HCT116 (cell line): ENCODE measurements around the gene GPR34. TPM values are rescaled to one million over a fixed set of nuclear protein-coding genes. Genes with fewer than 3 reads are reported as not detected.
"Not testable (repeated sequence)": the region's sequence is repeated elsewhere in the genome, so short reads cannot be mapped to it uniquely, and the experiment has no call there.

Source experiments
- ATAC-seq: fragments of 200-7000 bp; cut with Tn5 transposase; 2 replicates; pipeline ENCODE4 v1.9.1; 2020; ENCODE audit warnings: mild to moderate bottlenecking, moderate library complexity
- BruUV-seq: library from RNA; stranded (reverse); fragments of 400-500 nt; replicated peaks from 2 replicates; lab custom pipeline; 2021; lab: Mats Ljungman, UMichigan
- CTCF ChIA-PET: fragments of 300-600 bp; sonication (Branson Sonifier 250); formaldehyde crosslinking; loops from one replicate; lab custom pipeline; 2021; ENCODE audit warnings: antibody characterized with exemption; lab: Charles Lee
- POLR2A ChIA-PET: fragments of 300-600, 350-600 bp; sonication (Branson Sonifier 250); formaldehyde crosslinking; loops from one replicate; lab custom pipeline; 2021; ENCODE audit warnings: antibody characterized with exemption; lab: Charles Lee
- RAD21 ChIA-PET, 2 experiments: fragments of 300-600 bp; sonication (Branson Sonifier 250); formaldehyde crosslinking; loops; one replicate each; lab custom pipeline; 2023; ENCODE audit warnings: low total read pairs in 2 of 2; ENCODE audit not compliant: uncharacterized antibody in 2 of 2, unreplicated experiment in 2 of 2, low non-redundant PET in 1 of 2; lab: Charles Lee
- DNase-seq: peaks from one replicate; pipeline ENCODE4 v3.0.0-alpha.2; 2010; ENCODE audit warnings: low read depth, low spot score
- H2AFZ ChIP-seq: fragments of 200-600 bp; shearing (Covaris generic), sonication (generic); 2 replicates; pipeline ENCODE4 v1.6.1; 2017; ENCODE audit warnings: low read depth, mixed run types, mixed read lengths, antibody characterized with exemption, low read length; ENCODE audit not compliant: poor library complexity, severe bottlenecking
- H3K27ac ChIP-seq: 2 replicates; pipeline ENCODE4 v1.5.1; 2012; ENCODE audit warnings: low read depth, low read length
- H3K27me3 ChIP-seq: fragments of 200-600 bp; sonication (generic); 2 replicates; pipeline ENCODE4 v1.6.1; 2016; ENCODE audit warnings: mixed run types, low read length, mixed read lengths; ENCODE audit not compliant: insufficient read depth
- H3K36me3 ChIP-seq, 2 experiments: fragments of 200-500 bp in 1 of 2; fragments of 200-600 bp in 1 of 2; sonication (Bioruptor generic) in 1 of 2; sonication (generic) in 1 of 2; 2 replicates each; pipeline versions ENCODE4 v1.5.1 to v1.6.1; 2014 to 2016; ENCODE audit warnings: low read length in 2 of 2, inconsistent platforms in 1 of 2, mixed read lengths in 1 of 2, mixed run types in 1 of 2; ENCODE audit not compliant: insufficient read depth in 2 of 2, control insufficient read depth in 1 of 2
- H3K4me1 ChIP-seq, 2 experiments: fragments of 200-600 bp in 1 of 2; sonication (generic) in 1 of 2; 2 replicates each; pipeline versions ENCODE4 v1.5.1 to v1.6.1; 2012 to 2017; ENCODE audit warnings: low read length in 2 of 2, inconsistent platforms in 1 of 2, mild to moderate bottlenecking in 1 of 2, mixed read lengths in 1 of 2, mixed run types in 1 of 2, moderate library complexity in 1 of 2; ENCODE audit not compliant: insufficient read depth in 2 of 2, control insufficient read depth in 1 of 2
- H3K4me2 ChIP-seq: fragments of 200-600 bp; sonication (generic); 2 replicates; pipeline ENCODE4 v1.6.1; 2017; ENCODE audit warnings: mixed run types, low read length, mixed read lengths
- H3K4me3 ChIP-seq, 2 experiments: fragments of 200-600 bp in 1 of 2; sonication (generic) in 1 of 2; replicated peaks in 1 of 2; 2 replicates each; pipeline ENCODE4 v1.5.1; 2011 to 2016; ENCODE audit warnings: low read length in 2 of 2, control low read depth in 1 of 2, low read depth in 1 of 2, mild to moderate bottlenecking in 1 of 2, mixed read lengths in 1 of 2, mixed run types in 1 of 2
- H3K79me2 ChIP-seq: fragments of 200-600 bp; sonication (generic); 2 replicates; pipeline ENCODE4 v1.6.1; 2017; ENCODE audit warnings: mild to moderate bottlenecking, mixed run types, low read length, moderate library complexity, mixed read lengths; ENCODE audit not compliant: insufficient read depth
- H3K9ac ChIP-seq: fragments of 200-600 bp; sonication (generic); 2 replicates; pipeline ENCODE4 v1.6.1; 2016; ENCODE audit warnings: low read length, mixed read lengths
- H3K9me2 ChIP-seq: fragments of 200-600 bp; sonication (generic), shearing (Covaris generic); 2 replicates; pipeline ENCODE4 v1.6.1; 2017; ENCODE audit warnings: mixed run types, mild to moderate bottlenecking, moderate library complexity; ENCODE audit not compliant: insufficient read depth
- H3K9me3 ChIP-seq, 2 experiments: fragments of 200-500 bp in 1 of 2; fragments of 200-600 bp in 1 of 2; sonication (Bioruptor generic) in 1 of 2; sonication (generic) in 1 of 2; 2 replicates each; pipeline ENCODE4 v1.6.1; 2014 to 2017; ENCODE audit warnings: low read length in 2 of 2, mixed read lengths in 2 of 2, inconsistent platforms in 1 of 2, low read depth in 1 of 2, mild to moderate bottlenecking in 1 of 2, mixed run types in 1 of 2, moderate library complexity in 1 of 2; ENCODE audit not compliant: control insufficient read depth in 1 of 2, insufficient read depth in 1 of 2
- H4K20me1 ChIP-seq: fragments of 200-600 bp; sonication (generic), shearing (Covaris generic); 2 replicates; pipeline ENCODE4 v1.6.1; 2017; ENCODE audit warnings: mixed run types, mild to moderate bottlenecking, moderate library complexity; ENCODE audit not compliant: insufficient read depth
- EZH2 ChIP-seq: fragments of 200-600 bp; sonication (generic); IDR thresholded peaks from 2 replicates; pipeline ENCODE4 v1.6.1; 2017; ENCODE audit warnings: antibody characterized with exemption, mixed run types
- intact Hi-C: fragments of 100-400 bp; cut with micrococcal nuclease; formaldehyde crosslinking; loops from 2 replicates; pipeline ENCODE4 v1.10.0; 2022
- total RNA-seq: library from RNA; stranded (reverse); gene quantifications from one replicate; pipeline ENCODE4 v1.2.1, GENCODE V29; 2021; ENCODE audit not compliant: unreplicated experiment

Gene GPR34
- total RNA-seq, 1 experiment from 2014 or later, result not detected

- Histone ChIP-seq H3K27ac (no peak overlapping the region), H3K9ac (no peak overlapping the region), H3K4me3 (no peak overlapping the region), H3K9me3 (no peaks in the 10 kb centered on the region), H3K4me1 (no peaks in the 10 kb centered on the region), H2AFZ (no peak overlapping the region), H3K27me3 (no peaks in the 10 kb centered on the region), H4K20me1 (no peaks in the 10 kb centered on the region), H3K79me2 (no peaks in the 10 kb centered on the region), H3K36me3 (no peaks in the 10 kb centered on the region), H3K4me2 (no peak overlapping the region), H3K9me2 (no peaks in the 10 kb centered on the region)
- RAD21 ChIA-PET, result no interaction called here
- no peak for TF ChIP-seq EZH2
- CTCF ChIA-PET, result no interaction called here
- no peak for DNase-seq
- POLR2A ChIA-PET, result no interaction called here
- no TSS peak for BruUV-seq
- intact Hi-C loops, result no loop called here
- ATAC-seq, result no peak
Measured at GRCh38 chrX:41718481-41719235, 29.9 kb downstream of the GPR34 start.

- H3K9ac ChIP-seq, H2AFZ ChIP-seq, H3K79me2 ChIP-seq, H4K20me1 ChIP-seq, RAD21 ChIA-PET, H3K9me2 ChIP-seq, ATAC-seq, CTCF ChIA-PET, BruUV-seq, H3K27ac ChIP-seq, H3K27me3 ChIP-seq, H3K9me3 ChIP-seq, H3K36me3 ChIP-seq, intact Hi-C loops, H3K4me2 ChIP-seq, DNase-seq, H3K4me1 ChIP-seq, POLR2A ChIA-PET, H3K4me3 ChIP-seq: not testable (repeated sequence)
Measured at GRCh38 chrX:41719610-41720009, 30.8 kb downstream of the GPR34 start.
